ENCODE data around the gene PLXNA4.

- TF ChIP-seq CTCF (IDR thresholded peaks at IDR 0.05), result no peak
- no peak for TF ChIP-seq POLR2A (IDR thresholded peaks at IDR 0.05)
Measured at GRCh38 chr7:132135746-132136385, 440.4 kb downstream of the PLXNA4 start.
